ENCODE measurements around the gene FAM53B.
A peak's percentile ranks its signal among the peaks of the same experiment; 100 is the strongest.

Gene FAM53B

DNA sequence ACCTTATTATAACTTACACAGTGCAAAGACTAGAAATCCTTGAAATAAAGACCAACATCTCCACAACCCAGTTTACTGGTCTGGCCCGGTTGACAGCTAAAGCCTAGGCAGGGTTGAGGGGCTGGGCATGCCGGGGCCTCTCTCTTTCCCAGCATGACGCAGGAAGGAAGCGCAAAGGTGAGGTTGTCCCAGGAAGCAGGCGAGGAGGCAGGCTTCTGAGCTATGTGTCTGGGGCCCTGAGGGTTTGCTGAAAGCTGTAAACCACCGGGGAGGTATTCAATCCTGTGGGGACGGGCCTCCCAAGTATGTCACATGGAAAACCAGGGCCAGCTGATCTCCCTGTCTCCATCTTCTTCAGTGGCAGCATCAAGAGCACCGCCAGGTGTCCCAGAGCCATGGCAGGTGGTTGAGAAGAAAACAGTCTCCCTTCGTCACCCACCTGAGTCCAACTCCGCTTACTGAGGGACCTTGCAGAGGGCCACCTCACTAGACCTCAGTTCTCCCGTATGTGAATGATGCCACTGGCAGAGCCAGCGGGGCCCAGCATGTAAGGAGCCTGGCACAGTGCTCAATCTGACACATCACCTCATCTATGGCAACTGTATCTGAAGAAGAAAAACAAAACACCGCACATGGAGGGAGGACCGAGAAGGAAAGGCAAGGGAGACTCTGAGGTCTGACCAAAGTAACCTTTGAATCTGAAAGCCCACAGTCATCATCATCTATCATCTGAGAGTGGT lies 49.5 kb downstream of the FAM53B start:
- DNase-seq = no peak

- no peak for DNase-seq
These were observed 50.3 kb downstream of the FAM53B start for GRCh38 chr10:124693801-124694416.

GRCh38 chr10:124693396-124693795 lies 50.8 kb downstream of the FAM53B start:
- no peak for DNase-seq

- DNase-seq = no peak
These were observed 52.1 kb downstream of the FAM53B start for GRCh38 chr10:124692100-124692446.

GRCh38 chr10:124691421-124692099 lies 52.6 kb downstream of the FAM53B start:
- DNase-seq = no peak

DNA sequence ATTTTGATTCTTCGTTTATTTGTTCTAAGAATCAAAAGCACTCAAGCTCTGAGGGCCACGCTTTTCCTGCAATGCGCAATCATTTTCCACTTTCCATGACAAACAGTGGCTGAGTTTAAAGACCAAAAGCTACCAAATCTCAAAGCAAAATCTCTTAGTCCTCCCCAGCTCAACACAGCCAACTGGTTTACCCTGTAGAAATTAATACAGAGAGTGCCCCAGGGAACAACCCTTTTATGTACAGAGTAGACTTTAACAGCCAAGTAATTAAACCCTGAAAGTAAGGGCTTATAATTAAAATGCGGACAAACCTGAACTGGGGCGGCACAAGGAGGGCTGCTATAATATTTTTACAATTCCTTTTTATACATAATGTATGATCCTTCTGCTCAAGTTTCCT lies 53.2 kb downstream of the FAM53B start:
- DNase-seq = no peak

DNA sequence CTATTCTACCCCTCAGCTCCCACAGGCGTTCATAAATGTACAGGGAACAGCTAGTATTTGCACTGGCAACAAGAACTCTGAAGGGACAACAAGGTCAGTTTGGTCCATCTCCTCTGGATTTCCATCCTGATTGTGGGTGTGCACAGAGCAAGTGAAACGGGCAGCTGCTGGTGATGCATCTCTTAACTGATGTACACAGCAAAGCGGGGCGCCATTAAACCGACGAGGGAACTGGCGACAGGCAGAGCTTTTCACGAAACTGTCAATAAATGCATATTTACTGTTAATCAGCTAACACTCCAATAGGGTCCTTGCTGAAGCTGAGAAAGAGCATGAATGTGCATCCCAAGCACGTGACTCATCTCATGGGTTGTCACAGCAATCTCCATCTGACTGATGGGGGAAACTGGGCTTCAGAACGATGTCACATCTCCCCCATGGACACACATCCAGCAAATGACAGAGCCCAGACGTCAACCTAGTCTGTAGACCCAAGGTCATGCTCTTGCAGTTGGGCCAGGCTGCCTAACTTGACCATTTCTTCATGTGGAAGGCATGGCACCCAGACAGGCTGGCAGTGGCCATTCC lies 54.2 kb downstream of the FAM53B start:
- DNase-seq = no peak

- no peak for DNase-seq
These were observed 55.1 kb downstream of the FAM53B start for GRCh38 chr10:124688889-124689670.

GRCh38 chr10:124688386-124688785 lies 55.8 kb downstream of the FAM53B start:
- DNase-seq = no peak

- no peak for DNase-seq
These were observed 57.3 kb downstream of the FAM53B start for GRCh38 chr10:124686707-124687376.

DNA sequence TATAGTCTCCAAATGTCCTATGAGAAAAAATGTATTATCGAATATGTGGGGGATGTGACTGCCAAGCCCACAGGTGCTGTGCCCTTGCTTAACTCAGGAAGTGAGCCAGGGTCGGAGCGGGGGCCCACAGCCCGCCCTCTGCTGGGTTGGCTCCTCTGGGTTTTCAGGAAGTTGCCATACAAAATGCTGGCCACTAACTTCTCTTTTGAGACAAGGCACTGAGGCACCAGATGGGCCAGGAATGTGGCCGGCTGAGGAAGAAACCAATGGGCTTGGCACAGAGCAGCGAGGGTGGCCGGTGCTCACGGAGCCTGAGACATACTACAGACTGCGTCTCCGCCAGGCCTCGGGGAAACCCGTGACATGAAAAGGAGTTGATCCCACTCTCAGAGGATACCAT lies 58.9 kb downstream of the FAM53B start:
- no peak for DNase-seq

- no peak for DNase-seq
These were observed 60.4 kb downstream of the FAM53B start for GRCh38 chr10:124683814-124684213.

DNA sequence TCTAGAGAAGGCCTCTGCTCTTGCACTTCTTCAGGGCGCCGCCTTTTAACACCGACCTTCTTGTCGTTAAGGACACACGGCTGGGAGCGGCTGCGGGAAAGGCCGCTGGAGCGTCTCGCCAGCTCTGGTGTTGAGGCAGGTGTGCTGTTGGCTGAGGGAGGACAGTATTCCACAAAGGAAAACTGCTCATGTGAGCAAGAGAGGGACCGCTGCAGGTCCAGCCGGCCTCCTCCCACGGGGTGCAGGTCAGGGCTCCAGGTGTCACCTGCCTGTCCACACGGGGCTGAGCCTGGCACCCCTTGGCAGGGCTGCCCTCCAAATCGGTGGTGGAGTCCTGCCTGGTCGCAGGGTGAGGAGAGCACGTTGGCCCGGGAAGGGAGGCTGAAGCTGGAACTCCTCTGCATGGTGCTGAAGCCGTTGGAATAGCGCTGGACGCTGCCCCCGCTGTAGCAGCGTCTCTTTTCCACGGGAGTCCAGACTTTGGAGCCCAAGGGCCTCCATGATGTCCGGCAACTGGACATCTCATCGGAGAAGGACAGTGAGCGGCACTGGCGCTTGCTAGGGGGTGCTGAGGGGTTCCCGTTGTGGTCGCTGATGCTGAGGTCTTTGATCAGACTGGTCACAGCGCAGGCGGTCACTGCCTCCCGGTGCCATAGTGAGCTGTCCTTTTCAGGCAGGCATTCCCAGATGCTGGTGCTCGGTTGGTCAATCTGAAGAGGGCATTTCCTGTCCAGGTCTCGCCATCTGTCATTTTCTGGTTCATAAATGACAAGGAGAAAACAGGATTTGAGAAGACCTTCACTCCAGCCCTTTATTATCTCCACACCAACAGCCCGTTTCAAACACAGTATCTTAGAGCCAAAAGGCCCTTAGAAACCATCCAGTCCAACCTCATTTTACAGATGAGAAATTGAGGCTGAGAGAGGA lies 62.3 kb downstream of the FAM53B start:
- DNase-seq = no peak

DNA sequence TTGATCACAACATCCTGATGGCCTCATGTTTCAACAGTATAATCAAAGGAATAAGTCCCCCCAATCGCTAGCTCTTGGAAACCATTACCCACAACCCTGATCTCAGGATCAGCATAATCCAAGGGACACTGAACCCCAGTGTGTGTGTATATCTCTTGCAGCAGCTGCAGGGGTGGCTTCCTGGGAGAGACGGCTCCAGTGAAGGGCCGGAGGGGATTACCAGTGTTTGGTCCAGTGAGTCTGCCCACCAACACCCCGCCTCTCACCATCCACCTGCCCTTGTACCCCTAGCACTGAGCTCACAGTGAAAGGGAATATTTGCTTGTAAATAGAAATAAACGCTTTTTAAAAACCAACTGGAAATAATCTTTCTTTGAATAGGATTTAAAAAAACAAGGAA lies 63.1 kb downstream of the FAM53B start:
- no peak for DNase-seq

DNA sequence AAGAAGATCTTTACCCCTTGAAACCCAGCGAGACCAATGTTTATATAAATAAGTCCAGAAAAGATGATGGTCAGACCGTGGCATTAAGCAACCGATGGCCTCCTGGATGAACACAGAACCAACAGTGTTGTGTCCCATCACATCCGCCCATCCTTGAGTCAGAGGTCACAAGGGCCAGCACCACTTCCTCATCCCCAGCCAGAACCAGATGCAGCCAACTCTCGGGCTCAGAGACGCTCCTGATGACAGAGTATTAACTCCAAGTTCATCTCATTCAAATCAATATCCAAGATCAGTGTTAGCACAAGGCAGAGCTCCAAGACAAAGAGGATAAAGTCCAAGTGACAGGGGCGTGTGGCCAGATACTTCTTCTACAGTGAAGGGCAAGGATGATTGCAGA lies 63.5 kb downstream of the FAM53B start:
- no peak for DNase-seq

- DNase-seq = no peak
These were observed 64.8 kb downstream of the FAM53B start for GRCh38 chr10:124679401-124679800.

DNA sequence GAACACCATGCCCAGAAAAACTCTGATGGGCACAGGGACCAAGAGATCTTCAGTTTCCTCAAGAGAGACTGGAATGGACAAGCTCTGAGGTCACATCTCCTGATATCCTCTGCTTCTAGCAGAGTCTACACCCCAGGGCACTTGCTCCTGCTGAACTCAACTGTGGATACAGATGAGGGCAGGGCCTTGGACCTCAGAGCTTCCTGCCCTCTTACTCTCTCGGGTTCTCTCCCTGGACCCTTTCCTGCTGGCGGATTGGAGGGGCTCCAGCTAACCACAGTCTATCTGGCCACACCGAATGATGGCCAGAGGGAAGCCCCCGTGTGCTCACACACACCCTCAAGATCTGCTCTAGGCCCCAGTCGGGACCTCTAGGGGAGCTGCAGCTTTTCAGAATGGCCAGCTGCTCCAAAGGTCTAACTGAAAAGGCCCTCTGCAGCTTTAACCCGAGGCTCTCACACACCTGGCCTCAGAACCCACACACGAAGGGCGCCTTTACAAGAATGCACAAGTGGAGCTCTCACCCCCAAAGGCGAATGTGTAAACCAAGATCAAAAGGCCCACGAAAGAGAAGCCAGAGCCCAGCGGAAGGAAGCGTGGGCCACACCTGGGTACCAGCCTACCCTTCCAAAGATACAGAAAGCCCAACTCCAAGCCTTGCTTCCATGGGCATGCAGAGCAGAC lies 65.5 kb downstream of the FAM53B start:
- peak; percentile 31 for DNase-seq

DNA sequence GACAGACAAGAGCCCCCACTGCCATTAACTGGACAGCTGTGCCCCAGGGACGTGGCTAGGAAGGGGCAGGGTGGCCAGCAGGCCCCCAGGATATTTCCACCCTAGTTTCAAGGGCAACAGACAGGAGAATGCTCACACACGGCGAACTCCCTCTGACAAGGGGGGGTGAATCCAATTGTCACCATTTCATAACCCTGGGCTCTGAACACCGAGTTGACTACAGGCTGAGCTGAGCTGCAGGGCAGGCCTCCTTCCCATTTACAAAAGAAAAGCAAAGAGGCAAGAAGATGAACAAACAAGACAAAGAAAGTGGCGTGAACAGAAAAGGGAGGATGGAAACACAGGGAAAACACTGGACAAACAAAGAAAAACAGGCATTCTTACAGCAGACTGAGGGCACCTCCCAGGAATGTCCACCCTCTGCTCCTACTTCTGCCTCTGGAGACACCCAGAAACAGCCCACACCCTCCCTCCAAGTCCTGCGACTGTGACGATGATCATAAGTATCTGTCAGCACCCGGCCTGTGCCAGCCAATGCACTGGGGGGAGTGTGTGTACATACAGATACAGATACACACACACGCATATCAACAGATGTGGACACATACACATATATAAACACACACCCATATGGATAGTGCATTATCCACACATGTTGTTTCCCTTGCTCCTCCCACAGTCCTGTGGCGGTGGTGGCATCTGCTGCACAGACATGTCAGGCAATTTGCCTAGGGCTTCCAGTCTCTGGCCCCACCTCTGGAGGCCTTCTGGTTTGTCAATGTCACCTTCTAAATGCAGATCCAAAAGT lies 66.2 kb downstream of the FAM53B start:
- no peak for DNase-seq

DNA sequence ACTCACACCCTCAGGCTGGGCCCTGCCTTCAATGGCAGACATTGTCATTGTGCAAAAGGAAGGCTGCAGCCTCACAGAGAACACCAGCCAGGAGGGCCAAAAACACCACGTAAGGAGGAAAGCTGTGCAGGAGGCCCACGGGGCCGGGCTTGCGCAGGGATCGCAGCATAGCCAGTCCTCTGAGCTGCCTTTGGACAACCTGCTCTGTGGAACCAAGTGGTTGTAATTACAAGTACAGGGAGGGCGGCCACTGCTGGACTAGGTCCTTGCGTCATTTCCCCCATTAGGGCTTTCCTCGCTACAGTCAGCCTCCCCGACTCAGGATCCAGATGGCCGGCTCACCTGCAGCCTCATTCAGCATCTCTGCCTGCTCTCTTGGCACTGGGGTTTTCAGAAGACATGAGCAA lies 66.9 kb downstream of the FAM53B start:
- DNase-seq = no peak

Measured in activated CD4-positive, alpha-beta T cell treated with anti-CD3 and anti-CD28 coated beads for 1 hour (primary cell).